Stomach (tissue), 4 donors: ENCODE results near the gene PPP1R16B.

Source experiments
- EP300 ChIP-seq: sonication (generic); formaldehyde crosslinking; IDR thresholded peaks from one replicate; pipeline ENCODE4 v1.6.1; 2017; ENCODE audit warnings: antibody characterized with exemption
- POLR2A ChIP-seq, 4 donors: fragments of 450-650 bp; IDR thresholded peaks; one replicate each; pipeline ENCODE4 v1.6.1; 2016; ENCODE audit warnings: antibody characterized with exemption in 4 of 4, control low read depth in 2 of 4, mild to moderate bottlenecking in 1 of 4, moderate library complexity in 1 of 4
- TF ChIP-seq, protein P1 (sequence below), 7 experiments: fragments of 450-650 bp in 4 of 7; fragments of 200-600 bp in 3 of 7; sonication (generic) in 3 of 7; IDR thresholded peaks; one replicate each; pipeline ENCODE4 v1.5.1; 2016 to 2019; ENCODE audit warnings: antibody characterized with exemption in 7 of 7, control low read depth in 2 of 7, mild to moderate bottlenecking in 1 of 7

DNA sequence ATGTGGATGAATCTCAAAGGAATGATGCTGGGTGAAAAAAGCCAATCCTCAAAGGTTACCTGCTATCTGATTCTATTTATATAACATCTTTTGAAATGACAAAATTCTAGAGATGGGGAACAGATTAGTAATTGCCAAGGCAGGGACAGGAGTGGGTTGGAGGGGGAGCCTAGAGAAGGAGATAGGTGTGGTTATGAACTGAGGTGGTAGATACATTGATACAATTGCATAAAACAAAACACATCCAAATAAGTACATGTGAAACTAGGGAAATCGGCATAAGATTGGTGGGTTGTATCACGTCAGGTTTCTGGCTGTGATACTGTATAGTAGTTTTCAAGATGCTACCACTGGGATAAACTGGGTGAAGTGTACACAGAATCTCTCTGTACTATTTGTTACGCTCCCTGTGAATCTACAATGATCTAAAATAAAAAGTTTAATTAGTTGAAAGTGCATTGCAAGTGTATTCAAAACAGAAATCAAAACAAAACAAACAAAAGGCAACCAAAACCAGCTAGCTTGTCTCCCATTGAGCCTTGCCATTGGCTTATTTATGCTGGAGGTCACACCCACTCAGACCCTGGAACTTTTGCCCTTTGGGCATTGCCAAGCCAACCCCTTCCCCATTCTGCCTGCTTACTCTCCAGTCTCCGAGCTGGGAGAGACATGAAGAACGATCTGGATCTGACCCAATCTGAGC lies 27.8 kb downstream of the PPP1R16B start:
- TF ChIP-seq POLR2A (IDR thresholded peaks at IDR 0.05) (no peak), EP300 (no peak)
- TF ChIP-seq, protein P1, sequence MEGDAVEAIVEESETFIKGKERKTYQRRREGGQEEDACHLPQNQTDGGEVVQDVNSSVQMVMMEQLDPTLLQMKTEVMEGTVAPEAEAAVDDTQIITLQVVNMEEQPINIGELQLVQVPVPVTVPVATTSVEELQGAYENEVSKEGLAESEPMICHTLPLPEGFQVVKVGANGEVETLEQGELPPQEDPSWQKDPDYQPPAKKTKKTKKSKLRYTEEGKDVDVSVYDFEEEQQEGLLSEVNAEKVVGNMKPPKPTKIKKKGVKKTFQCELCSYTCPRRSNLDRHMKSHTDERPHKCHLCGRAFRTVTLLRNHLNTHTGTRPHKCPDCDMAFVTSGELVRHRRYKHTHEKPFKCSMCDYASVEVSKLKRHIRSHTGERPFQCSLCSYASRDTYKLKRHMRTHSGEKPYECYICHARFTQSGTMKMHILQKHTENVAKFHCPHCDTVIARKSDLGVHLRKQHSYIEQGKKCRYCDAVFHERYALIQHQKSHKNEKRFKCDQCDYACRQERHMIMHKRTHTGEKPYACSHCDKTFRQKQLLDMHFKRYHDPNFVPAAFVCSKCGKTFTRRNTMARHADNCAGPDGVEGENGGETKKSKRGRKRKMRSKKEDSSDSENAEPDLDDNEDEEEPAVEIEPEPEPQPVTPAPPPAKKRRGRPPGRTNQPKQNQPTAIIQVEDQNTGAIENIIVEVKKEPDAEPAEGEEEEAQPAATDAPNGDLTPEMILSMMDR (IDR thresholded peaks at IDR 0.05), result no peak
